ENCODE results near the gene RGMA. TPM values are rescaled to one million over a fixed set of nuclear protein-coding genes. Genes with fewer than 3 reads are reported as not detected.

The RGMA gene
- total RNA-seq, 1 donor from 2014 or later: 56.6 TPM

DNA sequence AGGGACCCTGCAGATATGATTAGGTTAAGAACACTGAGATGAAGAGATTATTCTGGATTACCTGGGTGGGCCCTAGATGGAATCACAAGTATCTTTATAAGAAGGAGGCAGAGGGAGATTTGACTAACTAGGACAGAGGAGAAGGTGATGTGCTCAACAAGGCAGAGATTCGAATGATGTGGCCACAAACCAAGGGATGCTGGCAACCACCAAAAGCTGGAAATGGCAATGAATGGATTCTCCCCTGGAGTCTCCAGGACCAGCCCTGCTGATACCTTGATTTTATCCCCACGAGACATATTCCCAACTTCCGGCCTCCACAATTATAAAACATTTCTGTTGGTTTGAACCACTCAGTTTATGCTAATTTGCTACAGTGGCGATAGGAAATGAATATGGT, 42.9 kb downstream of the RGMA start:
- no peak for TF ChIP-seq CTCF (IDR thresholded peaks at IDR 0.05; ENCODE audit: partially characterized antibody, unreplicated experiment)
- DNase-seq: no peak
- H3K36me3 Mint-ChIP-seq (ENCODE audit: unreplicated experiment): peaks cover 21% of the 10 kb centered on the region
- peaks cover 19% of the 10 kb centered on the region for H3K27me3 Mint-ChIP-seq (ENCODE audit: unreplicated experiment)
- no peak overlapping the region for H3K27ac Mint-ChIP-seq (ENCODE audit: unreplicated experiment)
- H3K9me3 Mint-ChIP-seq (ENCODE audit: unreplicated experiment): peaks cover 24% of the 10 kb centered on the region
- peaks cover 23% of the 10 kb centered on the region for H3K4me1 Mint-ChIP-seq (ENCODE audit: low read depth, unreplicated experiment)
- no peak overlapping the region for H3K4me3 Mint-ChIP-seq (ENCODE audit: unreplicated experiment)

GRCh38 chr15:93045191-93045785, 43.7 kb downstream of the RGMA start:
- peaks cover 24% of the 10 kb centered on the region for H3K9me3 Mint-ChIP-seq (ENCODE audit: unreplicated experiment)
- no peak for DNase-seq
- no peak overlapping the region for H3K27ac Mint-ChIP-seq (ENCODE audit: unreplicated experiment)
- peaks cover 21% of the 10 kb centered on the region for H3K27me3 Mint-ChIP-seq (ENCODE audit: unreplicated experiment)
- H3K4me3 Mint-ChIP-seq (ENCODE audit: unreplicated experiment): no peak overlapping the region
- peaks cover 21% of the 10 kb centered on the region for H3K36me3 Mint-ChIP-seq (ENCODE audit: unreplicated experiment)
- peaks cover 26% of the 10 kb centered on the region for H3K4me1 Mint-ChIP-seq (ENCODE audit: low read depth, unreplicated experiment)
- TF ChIP-seq CTCF (IDR thresholded peaks at IDR 0.05; ENCODE audit: partially characterized antibody, unreplicated experiment): no peak

DNA sequence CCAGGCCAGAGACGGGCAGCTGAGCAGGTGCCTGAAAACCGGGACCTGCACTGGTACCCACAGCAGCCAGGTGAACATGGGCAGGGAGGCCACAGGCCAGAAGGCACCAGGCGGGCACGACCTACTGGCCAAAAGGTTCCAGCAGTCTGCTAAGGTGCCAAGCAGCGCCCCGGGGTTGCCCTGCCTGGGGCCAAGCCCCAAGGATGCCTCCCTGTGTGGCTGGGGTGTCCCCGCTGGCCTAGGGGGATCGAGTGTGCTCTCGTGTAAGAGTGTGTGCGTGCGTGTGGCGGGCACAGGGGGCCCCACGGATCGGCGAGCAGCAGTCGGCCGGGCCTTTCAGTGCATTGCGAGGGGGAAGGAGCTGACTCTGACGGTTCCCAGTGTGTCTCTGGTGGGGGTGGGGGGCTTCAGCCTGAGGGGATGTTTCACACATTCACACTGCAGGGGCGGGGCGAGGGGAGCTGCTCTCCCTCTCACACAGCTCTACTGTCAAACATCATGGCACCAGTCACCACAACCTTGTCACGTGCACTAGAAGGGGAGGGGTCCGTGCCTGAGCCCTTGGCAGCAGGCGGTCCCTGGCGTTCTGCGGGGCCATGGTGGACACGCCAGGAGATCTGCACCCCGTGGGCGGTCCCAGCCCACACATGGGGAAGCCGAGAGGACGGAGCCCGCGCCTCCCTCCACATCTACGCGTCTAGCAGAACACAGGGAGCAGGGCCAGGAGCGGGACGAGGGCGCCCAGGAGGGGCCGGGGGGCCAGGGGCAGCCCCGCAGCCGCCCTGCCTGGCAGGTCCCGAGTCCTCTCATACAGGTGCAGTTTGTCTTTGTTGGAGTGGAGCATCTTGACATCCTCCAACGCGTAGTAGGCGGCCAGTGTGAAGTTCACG, 44.5 kb downstream of the RGMA start:
- Mint-ChIP-seq H3K27me3 (ENCODE audit: unreplicated experiment) (peaks cover 23% of the 10 kb centered on the region), H3K27ac (ENCODE audit: unreplicated experiment) (no peak overlapping the region), H3K4me1 (ENCODE audit: low read depth, unreplicated experiment) (peaks cover 25% of the 10 kb centered on the region), H3K4me3 (ENCODE audit: unreplicated experiment) (no peak overlapping the region), H3K9me3 (ENCODE audit: unreplicated experiment) (peaks cover 24% of the 10 kb centered on the region), H3K36me3 (ENCODE audit: unreplicated experiment) (peaks cover 21% of the 10 kb centered on the region)
- no peak for DNase-seq
- no peak for TF ChIP-seq CTCF (IDR thresholded peaks at IDR 0.05; ENCODE audit: partially characterized antibody, unreplicated experiment)

DNA sequence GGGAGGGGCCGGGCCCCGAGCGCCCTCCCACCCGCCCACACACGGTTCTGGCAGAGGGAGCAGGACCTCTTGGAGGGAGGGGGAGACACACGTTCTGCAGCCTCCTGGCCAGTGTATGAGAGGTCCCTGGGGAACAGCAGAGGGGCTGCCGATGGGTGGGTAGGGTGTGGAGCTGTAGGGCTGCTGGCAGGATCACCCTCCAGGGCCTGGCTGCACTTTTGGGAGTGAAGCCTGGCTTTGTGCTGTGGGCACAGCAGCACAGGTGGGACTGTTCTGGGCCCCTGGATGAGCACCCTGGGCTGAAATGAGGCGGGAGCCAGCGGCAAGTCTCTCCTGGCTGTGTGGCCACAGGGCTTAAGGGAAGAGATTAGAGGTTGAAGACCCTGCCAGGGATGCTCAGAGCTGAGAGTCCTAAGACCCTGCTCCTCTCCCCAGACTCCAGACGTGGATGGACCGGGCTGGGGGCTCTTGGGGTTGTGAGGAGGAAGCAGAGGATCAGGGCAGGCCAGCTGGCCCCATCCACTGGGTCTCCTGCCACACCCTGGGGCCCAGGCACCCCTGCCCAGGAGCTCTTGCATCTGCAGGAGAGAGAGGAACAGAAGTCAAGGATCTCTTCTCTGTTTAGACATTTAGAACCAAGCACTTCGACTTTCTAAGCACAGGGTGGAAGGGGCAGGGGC, 45.2 kb downstream of the RGMA start:
- Mint-ChIP-seq H3K4me3 (ENCODE audit: unreplicated experiment) (no peak overlapping the region), H3K27me3 (ENCODE audit: unreplicated experiment) (peaks cover 24% of the 10 kb centered on the region), H3K4me1 (ENCODE audit: low read depth, unreplicated experiment) (peaks cover 21% of the 10 kb centered on the region), H3K36me3 (ENCODE audit: unreplicated experiment) (peaks cover 21% of the 10 kb centered on the region), H3K9me3 (ENCODE audit: unreplicated experiment) (peaks cover 20% of the 10 kb centered on the region), H3K27ac (ENCODE audit: unreplicated experiment) (no peak overlapping the region)
- no peak for TF ChIP-seq CTCF (IDR thresholded peaks at IDR 0.05; ENCODE audit: partially characterized antibody, unreplicated experiment)
- DNase-seq: no peak

Data from glutamatergic neuron (in vitro differentiated cells).